K562 treated with DMSO at 1 percent for 4 hours (cell line): ENCODE measurements around the gene SPSB2. TPM values are rescaled to one million over a fixed set of nuclear protein-coding genes. Genes with fewer than 3 reads are reported as not detected.

ENCODE experiments used
- total RNA-seq: library from RNA; unstranded; fragments of 300-600 nt; gene quantifications from 2 replicates; pipeline ENCODE4 v1.2.3, GENCODE V29; 2022; ENCODE audit not compliant: insufficient read depth

SPSB2 gene, protein sequence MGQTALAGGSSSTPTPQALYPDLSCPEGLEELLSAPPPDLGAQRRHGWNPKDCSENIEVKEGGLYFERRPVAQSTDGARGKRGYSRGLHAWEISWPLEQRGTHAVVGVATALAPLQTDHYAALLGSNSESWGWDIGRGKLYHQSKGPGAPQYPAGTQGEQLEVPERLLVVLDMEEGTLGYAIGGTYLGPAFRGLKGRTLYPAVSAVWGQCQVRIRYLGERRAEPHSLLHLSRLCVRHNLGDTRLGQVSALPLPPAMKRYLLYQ
- total RNA-seq, result 2.5 and 5.2 TPM in 2 replicates

DNA sequence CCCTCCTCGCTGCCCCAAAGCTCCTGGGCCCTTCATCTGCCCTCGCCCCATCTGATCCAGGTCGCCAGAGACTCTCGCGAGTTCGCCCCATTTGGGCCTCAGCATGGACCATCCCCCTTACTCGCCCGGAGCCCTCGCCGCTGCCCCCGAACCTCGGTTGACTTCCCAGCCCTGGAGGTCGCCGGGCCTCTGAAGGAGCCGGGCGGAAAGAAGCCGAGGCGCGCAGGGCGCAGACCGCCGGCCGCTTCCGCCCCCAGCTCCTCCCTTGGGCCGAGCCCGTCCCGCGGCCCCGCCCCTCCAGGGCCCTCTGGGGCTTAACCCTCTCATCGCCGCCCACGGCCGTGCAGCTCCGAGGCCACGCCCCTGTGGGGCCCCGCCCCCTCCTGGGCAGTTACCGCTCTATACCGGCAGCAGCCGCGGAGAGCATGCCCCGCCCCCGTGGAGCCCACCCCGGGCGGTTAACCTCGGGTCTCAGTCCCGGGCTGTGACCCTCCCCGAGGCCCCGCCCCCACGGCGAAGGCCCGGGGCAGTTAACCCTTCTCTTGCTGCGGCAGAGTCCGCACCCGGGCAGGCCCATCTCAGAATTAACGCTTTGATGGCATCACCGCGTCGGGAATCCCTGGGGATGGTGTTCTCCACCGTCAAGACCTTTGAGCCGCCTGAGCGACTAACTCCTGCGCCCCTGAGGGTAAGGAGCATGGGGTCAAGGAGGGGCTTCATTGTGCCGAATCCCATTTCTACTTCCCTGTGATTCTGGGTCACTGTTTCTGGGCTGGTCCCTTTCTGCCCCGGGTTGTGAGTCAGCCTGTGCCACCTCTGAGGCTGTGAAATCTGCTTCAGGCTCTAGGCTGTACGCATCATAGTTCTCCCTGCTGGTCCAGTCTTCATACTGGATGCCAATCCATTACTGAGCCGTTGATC lies at the start of gene SPSB2:
Gene SPSB2, minus strand, starts transcription at position 210 of the 921 bp plus-strand sequence. CDS start 402 bp downstream, outside the sequence.

DNA sequence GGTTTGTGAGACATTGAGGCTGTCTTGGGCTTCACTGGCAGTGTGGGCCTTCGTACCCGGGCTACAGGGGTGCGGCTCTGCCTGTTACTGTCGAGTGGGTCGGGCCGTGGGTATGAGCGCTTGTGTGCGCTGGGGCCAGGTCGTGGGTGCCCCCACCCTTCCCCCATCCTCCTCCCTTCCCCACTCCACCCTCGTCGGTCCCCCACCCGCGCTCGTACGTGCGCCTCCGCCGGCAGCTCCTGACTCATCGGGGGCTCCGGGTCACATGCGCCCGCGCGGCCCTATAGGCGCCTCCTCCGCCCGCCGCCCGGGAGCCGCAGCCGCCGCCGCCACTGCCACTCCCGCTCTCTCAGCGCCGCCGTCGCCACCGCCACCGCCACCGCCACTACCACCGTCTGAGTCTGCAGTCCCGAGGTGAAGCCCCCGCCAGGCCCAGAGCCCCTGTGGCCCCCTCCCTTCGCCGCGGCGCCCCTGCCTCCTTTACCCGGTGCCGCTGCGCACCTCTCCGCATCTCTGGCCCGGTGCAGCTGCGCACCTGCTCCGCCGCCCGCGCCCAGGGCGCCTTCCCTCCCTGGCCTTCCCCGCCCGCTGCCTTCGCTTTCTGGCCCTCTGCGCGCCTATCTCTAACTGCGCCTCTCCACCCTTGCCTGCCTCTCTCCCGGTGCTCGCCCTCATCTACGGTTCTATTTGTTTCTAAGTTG lies 41.3 kb upstream of the SPSB2 start, which contains the start of gene ENO2:
Gene ENO2, plus strand, starts transcription at position 335 of the 701 bp plus-strand sequence. CDS start 1,253 bp downstream, outside the sequence.

DNA sequence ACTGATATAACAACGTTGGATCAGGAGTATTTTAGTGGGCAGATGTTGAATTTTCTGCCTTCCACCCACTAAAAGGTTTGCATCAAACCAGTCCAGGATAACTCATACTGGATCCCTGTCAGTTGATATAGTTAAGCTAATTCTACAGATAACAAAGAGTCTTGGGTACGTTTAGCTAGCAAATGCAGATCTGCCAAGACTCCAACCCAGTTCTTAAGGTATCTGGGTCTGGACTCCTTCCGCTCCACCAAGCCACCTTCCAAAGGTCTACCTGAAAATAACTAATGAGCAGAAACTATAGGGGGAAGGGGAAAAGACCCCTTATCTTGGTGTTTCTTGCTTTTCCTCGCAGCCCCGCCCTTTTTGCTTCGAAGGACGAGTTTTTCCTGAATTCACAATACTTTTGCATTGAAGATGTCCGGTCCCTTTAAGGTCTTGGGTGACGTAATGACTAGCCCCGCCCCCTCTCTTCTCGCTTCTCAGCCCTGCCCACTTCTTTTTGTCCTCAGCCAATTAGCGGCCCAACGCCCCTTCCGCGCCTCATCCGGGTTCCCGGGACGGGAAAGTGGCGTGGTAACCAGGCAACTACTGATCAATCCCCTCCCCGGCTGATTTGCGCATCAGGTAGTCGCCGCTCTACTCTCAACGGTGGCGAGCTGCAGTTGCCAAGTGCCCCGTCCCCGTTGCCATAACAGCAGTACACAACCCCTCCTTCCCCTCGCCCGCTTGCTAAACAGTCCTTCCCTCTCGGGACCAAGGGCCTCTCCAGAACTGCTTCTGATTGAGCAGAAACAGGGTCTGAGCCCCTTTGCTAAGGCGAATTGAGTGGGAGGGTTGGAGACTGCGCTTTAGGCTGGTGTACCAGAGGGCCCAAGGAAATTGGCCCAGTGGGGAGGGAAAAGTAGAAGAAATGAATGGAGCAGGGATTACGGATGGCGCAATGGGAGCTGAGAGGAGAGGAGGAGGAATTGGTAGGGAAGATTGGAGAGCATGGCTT lies 31.5 kb upstream of the SPSB2 start, which contains the start of gene LRRC23:
Gene LRRC23, plus strand, starts transcription at position 543 of the 997 bp plus-strand sequence. CDS start 812 bp downstream, outside the sequence.

DNA sequence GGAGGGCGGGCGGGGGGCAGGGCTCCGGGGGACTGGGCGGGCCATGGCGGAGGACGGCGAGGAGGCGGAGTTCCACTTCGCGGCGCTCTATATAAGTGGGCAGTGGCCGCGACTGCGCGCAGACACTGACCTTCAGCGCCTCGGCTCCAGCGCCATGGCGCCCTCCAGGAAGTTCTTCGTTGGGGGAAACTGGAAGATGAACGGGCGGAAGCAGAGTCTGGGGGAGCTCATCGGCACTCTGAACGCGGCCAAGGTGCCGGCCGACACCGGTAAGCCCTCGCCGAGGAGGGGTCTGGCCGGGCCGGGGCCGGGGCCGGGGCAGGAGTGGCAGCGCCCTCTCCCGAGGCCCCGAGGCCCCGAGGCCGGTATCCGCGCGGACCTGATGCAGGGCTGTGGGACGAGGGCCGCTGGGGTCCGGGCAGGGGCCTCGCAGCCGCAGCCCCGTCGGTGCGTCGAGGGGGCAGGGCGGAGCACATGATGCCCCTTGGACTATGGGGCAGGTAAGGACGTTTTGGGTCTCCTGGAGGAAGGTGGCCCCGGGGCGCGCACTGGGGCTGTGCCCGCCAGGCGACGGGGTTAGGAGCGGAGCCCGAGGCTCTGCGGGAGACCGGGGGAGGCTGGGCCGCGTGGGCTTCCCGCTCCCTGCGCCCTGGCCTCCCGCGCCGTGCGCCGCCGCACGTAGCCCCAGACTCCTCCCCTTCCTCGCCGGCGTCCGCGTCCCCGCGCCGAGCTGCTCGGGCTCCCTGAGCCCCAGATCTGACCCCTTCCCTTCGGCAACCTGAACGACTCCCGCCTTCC lies 5.5 kb downstream of the SPSB2 start, which contains the start of gene TPI1:
Gene TPI1, plus strand, starts transcription at position 119 of the 798 bp plus-strand sequence. Its CDS starts 36 bp downstream, at position 155.

DNA sequence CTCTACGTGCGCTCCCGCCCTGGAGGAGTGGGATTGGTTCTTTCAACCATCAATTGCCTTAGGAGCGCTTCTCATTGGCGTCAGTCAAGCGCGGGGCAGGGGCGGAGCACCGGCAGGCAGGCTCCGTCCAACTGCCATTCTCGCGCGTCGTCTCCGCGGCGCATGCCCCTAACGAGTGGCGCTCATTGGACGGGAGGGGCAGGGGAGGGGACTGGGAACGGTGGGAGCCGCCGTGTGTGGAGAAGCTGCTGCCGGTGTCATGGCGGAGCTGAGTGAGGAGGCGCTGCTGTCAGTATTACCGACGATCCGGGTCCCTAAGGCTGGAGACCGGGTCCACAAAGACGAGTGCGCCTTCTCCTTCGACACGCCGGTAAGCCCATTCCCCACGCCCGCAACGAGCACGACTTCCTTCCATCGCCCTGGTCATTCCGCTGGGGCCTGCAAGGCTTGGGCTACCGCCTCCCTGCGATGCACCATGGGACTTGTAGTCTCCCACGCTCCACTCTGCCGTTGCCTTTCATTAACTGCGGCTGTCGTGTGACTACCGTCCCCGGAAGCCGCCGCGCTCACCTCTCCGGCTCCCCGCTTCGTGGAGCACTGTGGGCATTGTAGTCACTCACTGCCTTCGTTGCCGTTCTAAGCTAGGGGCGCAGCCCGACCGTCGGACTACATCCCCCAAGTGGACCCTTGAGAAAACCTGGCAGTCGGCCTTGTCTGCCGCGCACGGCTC lies 21.0 kb downstream of the SPSB2 start, which contains the start of gene USP5:
Gene USP5, plus strand, starts transcription at position 230 of the 730 bp plus-strand sequence. Its CDS starts 30 bp downstream, at position 260.

DNA sequence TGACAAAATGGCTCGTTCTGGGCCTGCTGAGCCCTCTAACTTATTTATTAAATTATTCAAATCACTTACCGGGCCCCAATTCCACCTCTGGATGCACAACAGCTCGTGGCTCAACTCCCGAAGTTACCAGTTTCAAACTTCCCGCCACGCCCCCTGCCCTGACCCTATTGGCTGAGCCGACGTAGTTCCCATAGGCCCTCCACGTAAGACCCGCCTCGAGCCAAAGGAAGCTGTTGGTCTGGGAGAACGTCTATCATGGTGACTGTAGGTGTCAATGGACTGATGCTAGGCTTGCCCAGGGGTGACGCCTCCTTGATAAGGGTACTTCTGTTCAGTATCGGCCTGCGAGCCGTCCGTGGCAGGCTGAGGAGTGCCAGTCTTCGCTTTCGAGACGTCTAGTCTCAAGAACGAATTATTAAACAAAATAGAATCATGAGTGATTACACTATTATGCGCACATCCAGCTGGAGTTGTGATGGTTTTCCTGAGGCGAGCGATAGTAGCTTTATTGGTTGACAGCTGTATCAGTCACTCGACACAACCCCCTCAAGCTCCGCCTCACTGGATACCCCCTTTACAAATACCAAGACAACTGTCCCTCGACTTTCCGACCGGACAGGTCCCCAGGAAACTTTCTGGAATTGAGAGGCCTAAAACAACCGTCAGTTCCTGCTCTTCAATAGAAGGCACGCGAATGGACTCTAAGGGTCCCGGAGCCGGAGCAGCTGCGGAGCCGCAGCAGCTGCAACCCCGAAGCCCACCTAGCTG lies 21.8 kb downstream of the SPSB2 start, which contains the start of gene CDCA3:
Gene CDCA3, minus strand, starts transcription at position 134 of the 768 bp plus-strand sequence. CDS start 334 bp downstream, outside the sequence.

DNA sequence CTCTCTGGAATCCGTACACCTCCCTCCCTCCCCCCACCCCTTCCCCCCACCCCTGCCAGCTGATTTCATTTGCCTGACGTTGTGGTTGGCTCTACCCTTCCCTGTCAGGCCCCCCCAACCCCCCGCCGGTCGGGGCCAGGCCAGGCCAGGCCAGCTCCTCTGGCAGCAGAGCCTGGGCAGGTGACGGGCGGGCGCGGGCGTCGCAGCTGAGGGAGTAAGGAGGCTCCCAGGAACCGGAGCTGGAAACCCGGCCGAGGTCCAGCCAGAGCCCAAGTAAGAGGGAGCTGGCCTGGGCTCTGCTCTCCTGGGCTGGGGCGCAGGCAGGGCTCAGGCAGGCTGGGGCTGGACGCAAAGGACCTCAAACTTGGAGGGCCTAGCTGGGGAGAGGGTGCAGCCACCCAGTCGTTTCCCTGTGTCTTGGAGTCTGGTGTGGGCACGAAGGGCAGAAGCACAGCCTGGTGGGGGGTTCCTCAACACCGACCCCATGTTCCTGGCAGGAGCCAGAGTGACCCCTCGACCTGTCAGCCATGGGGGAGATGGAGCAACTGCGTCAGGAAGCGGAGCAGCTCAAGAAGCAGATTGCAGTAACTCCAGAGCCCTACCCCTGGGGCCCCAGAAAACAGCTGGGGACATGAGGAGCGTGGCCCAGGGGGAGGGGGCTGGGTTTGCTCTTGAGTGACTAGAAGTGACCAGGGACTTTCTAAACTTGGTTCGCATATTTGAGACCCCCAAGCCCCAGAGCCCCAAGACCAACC lies 32.2 kb downstream of the SPSB2 start, which contains the start of gene GNB3:
Gene GNB3, plus strand, starts transcription at position 165 of the 755 bp plus-strand sequence. Its CDS starts 363 bp downstream, at position 528.

DNA sequence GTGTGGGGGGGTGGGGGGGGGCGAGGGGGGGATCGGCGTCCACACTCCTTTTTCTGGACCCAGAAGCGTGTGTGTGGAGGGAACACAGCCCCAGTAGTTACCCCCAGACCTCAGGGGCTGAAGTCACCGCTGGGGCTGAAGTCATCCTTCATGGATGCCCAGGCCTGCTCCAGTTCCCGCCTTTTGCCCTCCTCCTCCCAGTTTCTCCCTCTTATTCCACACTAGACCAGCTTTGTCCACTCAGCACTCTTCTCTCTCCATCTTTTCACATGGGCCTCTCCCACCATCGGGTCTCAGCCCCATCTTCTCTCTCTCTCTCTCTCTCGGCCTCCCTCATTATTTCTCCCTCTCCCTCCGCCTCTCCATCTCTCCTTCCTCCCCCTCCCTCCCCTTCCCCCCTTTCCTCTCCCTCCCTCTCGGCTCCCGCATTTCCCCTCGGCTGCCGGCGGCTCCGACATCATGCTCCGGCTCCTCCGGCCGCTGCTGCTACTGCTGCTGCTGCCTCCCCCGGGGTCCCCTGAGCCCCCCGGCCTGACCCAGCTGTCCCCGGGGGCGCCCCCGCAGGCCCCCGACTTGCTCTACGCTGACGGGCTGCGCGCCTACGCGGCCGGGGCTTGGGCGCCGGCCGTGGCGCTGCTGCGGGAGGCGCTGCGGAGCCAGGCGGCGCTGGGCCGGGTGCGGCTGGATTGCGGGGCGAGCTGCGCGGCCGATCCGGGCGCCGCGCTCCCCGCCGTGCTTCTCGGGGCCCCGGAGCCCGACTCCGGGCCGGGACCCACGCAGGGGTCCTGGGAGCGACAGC lies 44.9 kb downstream of the SPSB2 start, which contains the start of gene P3H3:
Gene P3H3, plus strand, starts transcription at position 426 of the 799 bp plus-strand sequence. Its CDS starts 34 bp downstream, at position 460.

DNA sequence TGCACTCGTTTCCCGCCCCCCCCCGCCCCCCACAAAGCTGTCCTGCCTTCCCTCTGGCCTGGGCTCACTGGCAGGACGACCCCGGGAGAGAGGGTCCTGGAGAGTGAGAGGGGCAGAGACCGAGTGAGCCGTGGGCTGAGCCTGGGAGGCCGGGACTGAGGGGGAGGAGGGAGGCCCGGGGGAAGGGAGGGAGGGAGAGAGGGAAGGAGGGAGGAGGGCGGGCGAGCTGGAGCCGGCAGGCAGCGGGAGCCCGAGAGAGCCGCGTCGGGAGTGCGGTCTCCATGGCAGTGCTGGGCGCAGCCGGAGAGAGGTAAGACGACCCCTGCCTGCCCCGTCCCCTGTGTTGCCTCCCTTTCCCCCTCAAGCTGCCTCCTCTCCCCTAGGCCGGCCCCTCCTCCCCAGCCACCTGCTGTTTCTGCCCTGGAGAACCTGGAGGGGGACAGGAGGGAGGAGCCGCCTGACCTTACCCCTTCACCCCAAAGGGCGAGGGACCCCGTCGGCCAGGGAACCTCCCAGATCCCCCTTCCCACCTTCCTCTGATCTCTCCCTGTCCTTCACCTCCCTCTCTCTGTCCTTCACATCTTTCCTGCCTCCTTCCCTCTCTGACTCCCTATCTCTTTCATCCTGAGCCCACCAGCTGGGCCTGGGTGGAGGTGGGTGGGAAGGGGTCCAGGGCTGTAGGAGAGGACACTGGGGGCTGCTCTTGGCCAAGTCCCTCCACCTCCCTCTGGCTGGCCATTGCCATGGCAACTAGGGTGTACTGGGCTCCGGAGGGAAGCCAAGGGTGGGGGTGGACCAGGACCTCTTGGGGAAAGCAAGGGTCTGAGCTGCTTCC lies 51.3 kb downstream of the SPSB2 start, which contains the start of gene GPR162:
Gene GPR162, plus strand, starts transcription at position 231 of the 835 bp plus-strand sequence. CDS start 2,078 bp downstream, outside the sequence.

Other genes with a start within 250 kb of the SPSB2 start
- 3.5 and 4.3 TPM in 2 replicates for gene LPAR5, start 237.3 kb downstream of the SPSB2 start, total RNA-seq
- 6.0 and 7.1 TPM in 2 replicates for gene ACRBP, start 225.9 kb downstream of the SPSB2 start, total RNA-seq
- gene ING4, start 210.2 kb downstream of the SPSB2 start, total RNA-seq, result 26.4 and 28.2 TPM in 2 replicates
- gene ZNF384, start 183.9 kb downstream of the SPSB2 start, total RNA-seq, result 25.5 and 32.4 TPM in 2 replicates
- not detected in 2 replicates for gene PIANP, start 172.5 kb downstream of the SPSB2 start, total RNA-seq
- gene COPS7A, start 149.3 kb downstream of the SPSB2 start, total RNA-seq, result 33.5 and 37.2 TPM in 2 replicates
- 148 and 156 TPM in 2 replicates for gene MLF2, start 120.2 kb downstream of the SPSB2 start, total RNA-seq
- gene PTMS, start 106.9 kb downstream of the SPSB2 start, total RNA-seq, result 322 and 327 TPM in 2 replicates
- 2.2 and 2.8 TPM in 2 replicates for gene LAG3, start 100.8 kb downstream of the SPSB2 start, total RNA-seq
- gene CD4, start 83.8 kb downstream of the SPSB2 start, total RNA-seq, result not detected in 2 replicates
- gene GPR162, start 51.5 kb downstream of the SPSB2 start, total RNA-seq, result 1.8 and 3.1 TPM in 2 replicates
- 11.9 and 14.1 TPM in 2 replicates for gene P3H3, start 44.9 kb downstream of the SPSB2 start, total RNA-seq
- 3.6 and 4.6 TPM in 2 replicates for gene GNB3, start 32.4 kb downstream of the SPSB2 start, total RNA-seq
- 20.1 and 29.7 TPM in 2 replicates for gene CDCA3, start 22.0 kb downstream of the SPSB2 start, total RNA-seq
- 50.5 and 51.1 TPM in 2 replicates for gene USP5, start 21.2 kb downstream of the SPSB2 start, total RNA-seq
- gene TPI1, start 5.8 kb downstream of the SPSB2 start, total RNA-seq, result 475 and 496 TPM in 2 replicates
- 4.7 and 5.7 TPM in 2 replicates for gene LRRC23, start 31.5 kb upstream of the SPSB2 start, total RNA-seq
- gene ENO2, start 41.3 kb upstream of the SPSB2 start, total RNA-seq, result 33.9 and 35.4 TPM in 2 replicates
- 34.8 and 43.7 TPM in 2 replicates for gene ATN1, start 54.7 kb upstream of the SPSB2 start, total RNA-seq
- not detected in 2 replicates for gene RNU7-1, start 70.5 kb upstream of the SPSB2 start, total RNA-seq
- 524 and 553 TPM in 2 replicates for gene C12orf57, start 70.7 kb upstream of the SPSB2 start, total RNA-seq
- gene PTPN6, start 78.1 kb upstream of the SPSB2 start, total RNA-seq, result 6.5 and 16.4 TPM in 2 replicates
- gene PHB2, start 97.4 kb upstream of the SPSB2 start, total RNA-seq, result 297 and 310 TPM in 2 replicates
- 7.9 and 15.0 TPM in 2 replicates for gene EMG1, start 97.6 kb upstream of the SPSB2 start, total RNA-seq
- 23.4 and 23.6 TPM in 2 replicates for gene LPCAT3, start 145.2 kb upstream of the SPSB2 start, total RNA-seq
- gene C1S, start 187.4 kb upstream of the SPSB2 start, total RNA-seq, result 0.81 and 1.7 TPM in 2 replicates
- gene C1R, start 219.1 kb upstream of the SPSB2 start, total RNA-seq, result 3.0 and 5.2 TPM in 2 replicates
- gene C1RL, start 235.9 kb upstream of the SPSB2 start, total RNA-seq, result 13.2 and 18.7 TPM in 2 replicates